GM21447 (cell line): ENCODE measurements around the gene DSG2.
"Not testable (repeated sequence)": the region's sequence is repeated elsewhere in the genome, so short reads cannot be mapped to it uniquely, and the experiment has no call there.

ENCODE experiments used
- ATAC-seq: cut with Tn5 transposase; IDR thresholded peaks from one replicate; pipeline ENCODE4 v1.9.1; 2021; ENCODE audit not compliant: unreplicated experiment

DSG2 gene

GRCh38 chr18:31498574-31499524 lies 872 bp downstream of the DSG2 start:
- ATAC-seq = peak; percentile 24

DNA sequence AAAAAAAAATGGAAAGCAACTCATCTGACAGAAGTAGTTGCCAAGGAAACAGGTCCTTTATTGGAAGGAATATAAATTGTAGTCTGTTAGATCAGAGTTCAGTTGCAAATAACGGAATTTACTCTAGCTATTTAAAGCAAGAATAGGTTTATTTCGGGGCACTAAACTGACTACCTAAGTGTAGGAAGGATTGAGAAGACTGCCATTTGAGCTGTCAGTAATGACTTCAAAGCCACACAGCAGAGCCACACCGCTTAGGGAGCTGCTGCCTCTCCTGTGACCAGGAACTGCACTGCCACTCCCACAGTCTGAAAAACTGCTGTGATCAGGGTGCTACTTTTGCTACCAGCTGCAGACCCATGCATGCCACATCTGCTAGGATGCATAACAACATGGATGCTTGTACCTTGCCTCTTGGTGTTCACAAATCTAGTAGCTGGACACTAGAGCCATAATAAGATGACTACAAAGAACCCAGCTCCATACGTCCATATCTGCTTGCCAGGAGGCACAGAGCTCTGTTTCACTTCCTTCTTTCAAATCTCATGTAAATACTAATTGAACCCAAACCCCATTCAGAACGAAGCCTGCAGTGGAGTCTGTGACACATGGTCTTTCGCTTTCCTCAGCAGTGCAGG lies 2.2 kb downstream of the DSG2 start:
- peak; percentile 86 for ATAC-seq

GRCh38 chr18:31503011-31503410 lies 5.0 kb downstream of the DSG2 start:
- ATAC-seq = no peak

DNA sequence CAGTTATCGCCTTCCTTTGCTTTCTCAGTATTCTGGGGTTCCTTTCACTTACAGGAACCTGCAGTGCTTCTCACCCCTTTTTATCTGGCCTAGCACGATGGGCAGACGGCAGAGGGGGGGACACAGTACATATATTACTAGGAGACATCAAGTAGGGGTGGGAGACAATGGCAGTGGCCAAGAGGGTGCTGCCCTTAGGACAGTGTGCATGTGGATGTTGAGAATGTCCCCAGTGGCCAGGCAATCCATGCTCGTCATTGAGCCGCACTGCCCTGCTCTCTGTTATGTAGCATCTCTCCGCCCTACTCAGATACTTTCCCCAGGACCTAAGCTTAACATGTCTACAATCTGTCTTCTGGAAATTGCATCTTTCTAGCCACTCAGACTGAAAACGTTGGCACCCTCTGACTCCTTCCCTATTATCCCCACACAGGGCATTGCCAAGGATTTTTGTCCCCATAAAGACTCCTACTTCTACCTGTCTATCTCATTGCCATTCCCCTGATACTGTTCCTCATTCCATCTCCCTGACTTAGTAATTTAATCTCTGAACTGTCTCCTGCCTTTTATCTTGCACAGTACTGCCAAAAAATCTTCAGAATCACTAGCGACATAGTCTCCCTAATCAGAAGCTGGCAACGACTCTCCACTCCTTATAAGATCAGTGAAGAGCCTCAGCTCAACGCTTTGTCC lies 6.6 kb downstream of the DSG2 start:
- no peak for ATAC-seq

DNA sequence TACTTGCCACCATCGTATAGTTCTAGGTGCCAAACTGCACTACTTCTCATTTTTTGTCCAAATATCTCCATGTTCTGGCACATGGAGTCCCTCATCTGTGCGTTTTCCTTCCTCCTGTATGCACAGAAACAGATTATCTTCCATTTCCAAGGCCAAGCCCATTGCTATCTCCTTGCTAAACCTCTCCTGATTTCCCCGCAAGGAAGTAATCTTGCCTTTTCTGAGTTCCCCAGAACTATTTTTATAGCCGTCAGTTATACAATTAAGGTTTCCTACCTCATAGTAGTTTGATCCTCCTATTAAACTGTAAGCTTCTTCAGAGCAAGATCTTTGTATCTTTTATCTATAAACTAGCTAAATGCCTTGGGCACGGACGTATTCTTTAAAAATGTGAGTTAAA lies 7.2 kb downstream of the DSG2 start:
- ATAC-seq = no peak

DNA sequence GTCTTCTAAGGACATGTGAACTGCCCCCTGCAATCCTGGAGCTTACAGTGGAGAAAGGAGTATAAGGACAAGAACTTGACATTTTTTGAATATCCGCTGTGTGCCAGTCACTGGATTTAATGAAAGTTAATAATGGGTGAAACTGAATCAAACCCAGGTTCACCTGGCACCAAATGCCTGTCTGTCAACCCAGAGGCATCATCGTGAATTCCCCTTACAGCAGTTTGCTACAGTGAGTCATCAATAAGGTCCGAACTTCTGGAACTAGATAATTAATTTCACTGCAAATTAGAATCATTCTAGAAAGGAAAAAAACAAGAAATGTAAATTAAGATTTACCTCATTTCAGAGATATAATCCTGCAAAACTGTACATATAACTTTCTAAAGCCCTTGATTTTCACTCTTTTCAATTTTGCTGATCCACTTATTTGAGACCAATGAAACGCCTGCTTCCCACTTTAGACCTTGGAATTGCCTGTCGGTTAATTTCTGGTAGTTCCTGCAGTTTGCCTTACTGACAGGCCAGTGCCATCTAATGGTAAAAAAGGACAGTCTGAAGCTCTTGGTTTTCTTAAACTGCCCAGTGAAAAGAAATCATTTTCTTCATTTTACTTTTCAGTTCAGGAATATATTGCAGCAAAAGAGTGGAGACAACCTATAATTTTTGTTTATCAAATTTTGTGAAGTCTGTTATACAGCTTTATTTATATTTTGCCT lies 8.2 kb downstream of the DSG2 start:
- no peak for ATAC-seq

GRCh38 chr18:31507124-31507523 lies 9.1 kb downstream of the DSG2 start:
- ATAC-seq = not testable (repeated sequence)

- no peak for ATAC-seq
Measured at GRCh38 chr18:31508781-31509180, 10.8 kb downstream of the DSG2 start.

DNA sequence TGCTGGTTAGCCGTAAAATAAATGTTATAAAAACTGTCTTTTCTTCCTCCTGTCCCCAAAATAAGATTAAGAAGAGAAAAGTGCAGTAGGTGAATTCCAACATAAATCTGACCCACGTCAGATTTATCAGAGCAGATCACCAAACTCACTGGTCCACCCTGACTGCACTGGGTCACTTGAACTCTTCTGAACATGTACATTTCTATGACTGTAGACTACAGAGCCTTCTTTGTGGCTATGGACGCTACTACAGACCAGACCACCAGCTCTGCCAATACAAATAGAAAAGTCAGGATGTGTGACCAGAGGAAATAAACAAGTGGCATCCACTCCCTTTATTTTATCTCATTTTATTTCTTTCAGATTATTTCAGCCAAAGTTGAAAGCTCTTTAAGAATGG lies 11.6 kb downstream of the DSG2 start:
- ATAC-seq = no peak

- ATAC-seq = no peak
Measured at GRCh38 chr18:31510319-31510718, 12.3 kb downstream of the DSG2 start.

GRCh38 chr18:31511098-31511497 lies 13.1 kb downstream of the DSG2 start:
- no peak for ATAC-seq

DNA sequence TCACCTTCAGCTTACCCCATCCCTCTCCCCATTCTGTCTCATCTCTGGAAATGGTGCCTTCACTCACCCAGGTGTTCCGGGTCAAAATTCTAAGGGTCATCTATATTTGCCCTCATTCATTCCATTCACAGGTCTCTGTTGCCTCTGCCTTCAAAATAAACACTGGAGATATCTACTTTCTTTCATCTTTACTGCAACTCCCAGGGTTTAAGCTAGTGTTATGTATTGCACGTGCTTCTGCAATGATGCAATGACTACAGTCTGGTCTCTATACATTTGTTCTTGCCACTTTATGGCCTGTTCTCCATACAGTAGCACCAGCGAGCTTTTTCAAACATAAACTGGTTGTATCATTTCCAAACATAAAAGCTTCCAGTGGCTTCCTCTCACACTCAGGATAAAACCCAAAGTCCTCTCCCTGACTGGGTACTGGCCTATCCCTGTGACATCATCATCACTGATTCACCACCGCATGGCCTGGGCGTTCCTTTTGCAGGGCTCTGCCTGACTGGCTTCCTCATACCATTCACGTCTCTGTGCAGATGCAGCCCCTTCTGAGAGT lies 14.3 kb downstream of the DSG2 start:
- ATAC-seq = no peak

GRCh38 chr18:31513189-31513935 lies 15.4 kb downstream of the DSG2 start:
- no peak for ATAC-seq

DNA sequence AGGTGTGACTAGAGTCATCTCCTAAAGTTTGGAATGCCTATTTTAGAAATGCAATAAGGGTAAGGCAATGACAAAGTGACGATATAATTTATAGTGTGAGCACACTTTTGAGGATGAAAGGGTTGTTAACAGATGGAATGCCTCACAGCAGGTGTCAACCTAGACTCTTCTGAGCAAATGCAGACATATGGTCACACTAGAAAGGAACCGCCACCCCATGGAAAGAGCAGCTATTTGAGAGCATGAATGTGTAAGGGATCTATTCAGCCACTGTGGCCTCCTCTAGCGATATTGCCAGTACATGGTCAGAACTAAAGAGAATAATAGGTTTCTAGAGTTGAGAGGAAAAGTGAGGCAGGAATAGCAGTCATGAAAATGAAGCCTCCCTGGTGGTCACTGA lies 18.5 kb downstream of the DSG2 start:
- ATAC-seq = no peak

GRCh38 chr18:31526374-31526773 lies 28.4 kb downstream of the DSG2 start:
- ATAC-seq = no peak

- ATAC-seq = no peak
Measured at GRCh38 chr18:31533236-31533635, 35.3 kb downstream of the DSG2 start.

- ATAC-seq = no peak
Measured at GRCh38 chr18:31538837-31539236, 40.9 kb downstream of the DSG2 start.

- no peak for ATAC-seq
Measured at GRCh38 chr18:31546476-31546875, 48.5 kb downstream of the DSG2 start.

- ATAC-seq = no peak
Measured at GRCh38 chr18:31548853-31549252, 50.9 kb downstream of the DSG2 start.

- no peak for ATAC-seq
Measured at GRCh38 chr18:31549416-31549815, 51.4 kb downstream of the DSG2 start.
